K562 (cell line): ENCODE results near the gene IMPDH2. TPM values are rescaled to one million over a fixed set of nuclear protein-coding genes. Genes with fewer than 3 reads are reported as not detected.
A peak's percentile ranks its signal among the peaks of the same experiment; 100 is the strongest.

Source experiments
- CHCHD3 ChIP-seq: fragments of 250-450 bp; sonication (Bioruptor Pico); IDR thresholded peaks from 2 replicates; pipeline ENCODE4 v2.1.2; 2022; ENCODE audit warnings: mild to moderate bottlenecking
- CREM ChIP-seq: IDR thresholded peaks from 2 replicates; pipeline ENCODE4 v1.6.1; 2014; ENCODE audit warnings: antibody characterized with exemption, low read depth
- ETV1 ChIP-seq: fragments of 450-650 bp; conservative IDR thresholded peaks from 2 replicates; pipeline ENCODE4 v1.6.1; 2016; ENCODE audit warnings: missing genetic modification characterization, control low read depth, low read depth, missing compliant biosample characterization
- HCFC1 ChIP-seq: IDR thresholded peaks from 2 replicates; pipeline ENCODE4 v1.6.1; 2012; ENCODE audit warnings: low read depth, low read length, improper control_type of control experiment
- HMGN3 ChIP-seq: IDR thresholded peaks from 2 replicates; pipeline ENCODE4 v1.6.1; 2011; ENCODE audit warnings: borderline replicate concordance, low read depth, mild to moderate bottlenecking, mixed read lengths, low read length; ENCODE audit not compliant: insufficient read length; ENCODE audit errors: extremely low read depth
- OTX1 ChIP-seq: fragments of 450-650 bp; formaldehyde crosslinking; IDR thresholded peaks from 2 replicates; pipeline ENCODE4 v1.4.0; 2022; ENCODE audit warnings: mild to moderate bottlenecking
- SPI1 ChIP-seq: IDR thresholded peaks from 2 replicates; pipeline ENCODE4 v1.6.1; 2011; ENCODE audit warnings: low read depth, low read length, control low read depth, borderline replicate concordance
- YY1 ChIP-seq, 3 experiments: IDR thresholded peaks; 2 replicates each; pipeline ENCODE4 v1.6.1; 2011; ENCODE audit warnings: low read length in 2 of 3, mild to moderate bottlenecking in 2 of 3, moderate library complexity in 2 of 3, borderline replicate concordance in 1 of 3, control low read depth in 1 of 3, low read depth in 1 of 3; ENCODE audit not compliant: insufficient read depth in 3 of 3, insufficient replicate concordance in 2 of 3, control insufficient read depth in 1 of 3, insufficient read length in 1 of 3; ENCODE audit errors: extremely low read depth in 1 of 3
- polyA plus RNA-seq, 8 experiments: library from polyadenylated mRNA; depleted of rRNA in 4 of 8; stranded (reverse) in 5 of 8; unstranded in 3 of 8; fragments of >200 nt; fragmentation: Nextera tagmentation in 2 of 8; fragmentation: Illumina TruSeq in 1 of 8; extraction: Ambion mirVana in 2 of 8; extraction: Trizol in 1 of 8; gene quantifications; 2 replicates each; pipeline versions ENCODE4 v1.2.1 to v1.2.3, GENCODE V29; 2011 to 2014; ENCODE audit warnings: inconsistent platforms in 1 of 8, missing spikeins in 1 of 8
- total RNA-seq, 7 experiments: library from RNA; depleted of rRNA in 6 of 7; stranded (reverse); fragments of >200 nt in 6 of 7; fragmentation: Illumina TruSeq in 2 of 7; extraction: Trizol in 2 of 7; gene quantifications; 2 replicates each; pipeline versions ENCODE4 v1.2.1 to v1.2.3, GENCODE V29; 2011 to 2021; ENCODE audit warnings: low replicate concordance in 1 of 7
- TF ChIP-seq, protein P1 (sequence below), 2 experiments: fragments of 450-650 bp; formaldehyde crosslinking in 1 of 2; IDR thresholded peaks; 2 replicates each; pipeline versions ENCODE4 v1.4.0 to v1.6.1; 2014 to 2020; ENCODE audit warnings: mild to moderate bottlenecking in 2 of 2, borderline replicate concordance in 1 of 2, low read depth in 1 of 2
- TF ChIP-seq, protein P2 (sequence below): fragments of 250-450 bp; sonication (Bioruptor Pico); IDR thresholded peaks from 2 replicates; pipeline ENCODE4 v1.5.0; 2021; ENCODE audit warnings: mild to moderate bottlenecking, borderline replicate concordance
- TF ChIP-seq, protein P3 (sequence below): fragments of 450-650 bp; conservative IDR thresholded peaks from 2 replicates; pipeline ENCODE4 v1.6.1; 2016; ENCODE audit warnings: missing genetic modification characterization, low read depth, mild to moderate bottlenecking, control low read depth, missing compliant biosample characterization

The IMPDH2 gene
- total and polyA plus RNA-seq, 9 of the 15 experiments (the other 6 are each of a cell fraction or from before 2014, with no cell fraction given) = 318 to 507 (median 366) TPM

DNA sequence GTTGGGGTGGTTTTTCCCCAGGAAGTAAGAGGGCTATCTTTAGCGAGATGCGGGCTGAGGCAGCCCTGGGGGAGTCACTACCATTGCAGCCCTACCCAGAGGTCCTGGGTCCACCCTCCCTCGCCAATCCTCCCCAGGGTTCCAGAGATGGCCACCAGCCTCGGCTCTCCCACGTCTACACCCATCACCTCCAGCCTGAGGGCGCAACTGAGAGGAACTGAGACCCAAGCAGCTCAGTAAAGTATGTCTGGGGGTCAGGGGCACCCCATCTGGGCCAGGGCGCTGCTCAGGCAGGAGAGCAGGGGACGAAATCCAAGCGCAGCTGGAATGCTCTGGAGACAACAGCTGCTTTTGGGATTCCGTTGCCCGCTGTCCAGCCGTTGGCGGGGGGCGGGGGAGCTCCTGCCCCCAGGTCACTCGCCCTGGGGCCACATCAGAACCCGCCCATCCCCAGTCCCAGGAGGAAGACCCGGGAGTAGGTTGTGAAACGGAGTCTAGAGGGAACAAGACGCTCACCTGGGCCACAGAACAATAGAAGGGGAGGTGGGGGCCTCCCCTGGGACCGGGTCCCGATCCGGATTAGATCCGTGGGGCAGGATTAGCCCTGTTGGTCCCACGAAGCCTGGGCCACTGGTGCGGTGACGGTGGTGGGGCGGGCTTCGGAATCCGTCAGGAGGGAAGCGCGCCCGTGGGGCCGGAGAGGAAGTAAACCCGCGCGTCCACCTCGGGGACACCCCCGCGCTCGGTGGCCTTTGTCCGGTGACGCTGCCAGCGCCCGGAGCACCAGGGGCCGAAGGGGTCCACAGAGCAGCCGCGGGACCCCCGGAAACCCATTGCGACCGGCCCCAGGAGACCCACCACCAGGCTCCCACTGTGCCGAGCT is 8.6 kb downstream of the IMPDH2 start (continued):
- TF ChIP-seq, protein P1, sequence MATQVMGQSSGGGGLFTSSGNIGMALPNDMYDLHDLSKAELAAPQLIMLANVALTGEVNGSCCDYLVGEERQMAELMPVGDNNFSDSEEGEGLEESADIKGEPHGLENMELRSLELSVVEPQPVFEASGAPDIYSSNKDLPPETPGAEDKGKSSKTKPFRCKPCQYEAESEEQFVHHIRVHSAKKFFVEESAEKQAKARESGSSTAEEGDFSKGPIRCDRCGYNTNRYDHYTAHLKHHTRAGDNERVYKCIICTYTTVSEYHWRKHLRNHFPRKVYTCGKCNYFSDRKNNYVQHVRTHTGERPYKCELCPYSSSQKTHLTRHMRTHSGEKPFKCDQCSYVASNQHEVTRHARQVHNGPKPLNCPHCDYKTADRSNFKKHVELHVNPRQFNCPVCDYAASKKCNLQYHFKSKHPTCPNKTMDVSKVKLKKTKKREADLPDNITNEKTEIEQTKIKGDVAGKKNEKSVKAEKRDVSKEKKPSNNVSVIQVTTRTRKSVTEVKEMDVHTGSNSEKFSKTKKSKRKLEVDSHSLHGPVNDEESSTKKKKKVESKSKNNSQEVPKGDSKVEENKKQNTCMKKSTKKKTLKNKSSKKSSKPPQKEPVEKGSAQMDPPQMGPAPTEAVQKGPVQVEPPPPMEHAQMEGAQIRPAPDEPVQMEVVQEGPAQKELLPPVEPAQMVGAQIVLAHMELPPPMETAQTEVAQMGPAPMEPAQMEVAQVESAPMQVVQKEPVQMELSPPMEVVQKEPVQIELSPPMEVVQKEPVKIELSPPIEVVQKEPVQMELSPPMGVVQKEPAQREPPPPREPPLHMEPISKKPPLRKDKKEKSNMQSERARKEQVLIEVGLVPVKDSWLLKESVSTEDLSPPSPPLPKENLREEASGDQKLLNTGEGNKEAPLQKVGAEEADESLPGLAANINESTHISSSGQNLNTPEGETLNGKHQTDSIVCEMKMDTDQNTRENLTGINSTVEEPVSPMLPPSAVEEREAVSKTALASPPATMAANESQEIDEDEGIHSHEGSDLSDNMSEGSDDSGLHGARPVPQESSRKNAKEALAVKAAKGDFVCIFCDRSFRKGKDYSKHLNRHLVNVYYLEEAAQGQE (IDR thresholded peaks at IDR 0.05; ENCODE audit: borderline replicate concordance) = 0 out of 2 replicates have a peak, but pooled peaks have one; percentile 9
- TF ChIP-seq, protein P1 (CRISPR knock-in tag; IDR thresholded peaks at IDR 0.05; ENCODE audit: low read depth) = no peak
- no peak for TF ChIP-seq ETV1
- TF ChIP-seq SPI1 = 0 out of 2 replicates have a peak, but pooled peaks have one; percentile 21
- 0 out of 2 replicates have a peak, but pooled peaks have one; percentile 20 for TF ChIP-seq OTX1 (CRISPR knock-in tag)
- peak; percentile 20 for TF ChIP-seq HMGN3
- no peak for TF ChIP-seq HCFC1
- TF ChIP-seq, protein P2, sequence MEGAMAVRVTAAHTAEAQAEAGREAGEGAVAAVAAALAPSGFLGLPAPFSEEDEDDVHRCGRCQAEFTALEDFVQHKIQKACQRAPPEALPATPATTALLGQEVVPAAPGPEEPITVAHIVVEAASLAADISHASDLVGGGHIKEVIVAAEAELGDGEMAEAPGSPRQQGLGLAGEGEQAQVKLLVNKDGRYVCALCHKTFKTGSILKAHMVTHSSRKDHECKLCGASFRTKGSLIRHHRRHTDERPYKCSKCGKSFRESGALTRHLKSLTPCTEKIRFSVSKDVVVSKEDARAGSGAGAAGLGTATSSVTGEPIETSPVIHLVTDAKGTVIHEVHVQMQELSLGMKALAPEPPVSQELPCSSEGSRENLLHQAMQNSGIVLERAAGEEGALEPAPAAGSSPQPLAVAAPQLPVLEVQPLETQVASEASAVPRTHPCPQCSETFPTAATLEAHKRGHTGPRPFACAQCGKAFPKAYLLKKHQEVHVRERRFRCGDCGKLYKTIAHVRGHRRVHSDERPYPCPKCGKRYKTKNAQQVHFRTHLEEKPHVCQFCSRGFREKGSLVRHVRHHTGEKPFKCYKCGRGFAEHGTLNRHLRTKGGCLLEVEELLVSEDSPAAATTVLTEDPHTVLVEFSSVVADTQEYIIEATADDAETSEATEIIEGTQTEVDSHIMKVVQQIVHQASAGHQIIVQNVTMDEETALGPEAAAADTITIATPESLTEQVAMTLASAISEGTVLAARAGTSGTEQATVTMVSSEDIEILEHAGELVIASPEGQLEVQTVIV (CRISPR knock-in tag) = no peak
- TF ChIP-seq CHCHD3 (CRISPR knock-in tag) = no peak
- TF ChIP-seq CREM = no peak
- TF ChIP-seq YY1 (IDR thresholded peaks at IDR 0.05; ENCODE audit: borderline replicate concordance in 1 of 3, control insufficient read depth in 1 of 3, extremely low read depth in 1 of 3, insufficient read depth in 3 of 3, insufficient read length in 1 of 3, insufficient replicate concordance in 2 of 3, low read depth in 1 of 3, low read length in 2 of 3) = peak in 2 of 3 experiments; percentile 32 to 38
- TF ChIP-seq, protein P3, sequence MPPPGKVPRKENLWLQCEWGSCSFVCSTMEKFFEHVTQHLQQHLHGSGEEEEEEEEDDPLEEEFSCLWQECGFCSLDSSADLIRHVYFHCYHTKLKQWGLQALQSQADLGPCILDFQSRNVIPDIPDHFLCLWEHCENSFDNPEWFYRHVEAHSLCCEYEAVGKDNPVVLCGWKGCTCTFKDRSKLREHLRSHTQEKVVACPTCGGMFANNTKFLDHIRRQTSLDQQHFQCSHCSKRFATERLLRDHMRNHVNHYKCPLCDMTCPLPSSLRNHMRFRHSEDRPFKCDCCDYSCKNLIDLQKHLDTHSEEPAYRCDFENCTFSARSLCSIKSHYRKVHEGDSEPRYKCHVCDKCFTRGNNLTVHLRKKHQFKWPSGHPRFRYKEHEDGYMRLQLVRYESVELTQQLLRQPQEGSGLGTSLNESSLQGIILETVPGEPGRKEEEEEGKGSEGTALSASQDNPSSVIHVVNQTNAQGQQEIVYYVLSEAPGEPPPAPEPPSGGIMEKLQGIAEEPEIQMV = no peak
